Adrenal gland (tissue), 5 donors: ENCODE measurements around the gene IMP3.

ENCODE experiments used
- CTCF ChIP-seq, 6 experiments: fragments of 450-650 bp in 4 of 6; fragments of 200-600 bp in 2 of 6; sonication (generic) in 1 of 6; IDR thresholded peaks; 1 replicate in 5 of 6; 2 replicates in 1 of 6; pipeline versions ENCODE4 v1.5.1 to v1.8.0; 2016 to 2021; ENCODE audit warnings: antibody characterized with exemption in 6 of 6, mild to moderate bottlenecking in 2 of 6, moderate library complexity in 1 of 6
- POLR2A ChIP-seq, 2 donors: fragments of 450-650 bp; IDR thresholded peaks; one replicate each; pipeline ENCODE4 v1.6.1; 2017; ENCODE audit warnings: antibody characterized with exemption in 2 of 2, mild to moderate bottlenecking in 2 of 2, moderate library complexity in 1 of 2
- donor health status: DM: no; HTN: no; CAD: no.

- TF ChIP-seq CTCF (IDR thresholded peaks at IDR 0.05) (no peak), POLR2A (IDR thresholded peaks at IDR 0.05) (no peak)
Measured at GRCh38 chr15:75622505-75622904, 17.5 kb downstream of the IMP3 start.
